HEK293T (cell line): ENCODE data around the gene ADGRD1.

ENCODE experiments used
- BHLHE40 ChIP-seq: fragments of 450-650 bp; IDR thresholded peaks from 2 replicates; pipeline ENCODE4 v1.6.1; 2016; ENCODE audit warnings: mild to moderate bottlenecking, moderate library complexity, borderline replicate concordance
- ELF4 ChIP-seq: fragments of 450-650 bp; IDR thresholded peaks from 2 replicates; pipeline ENCODE4 v1.6.1; 2017; ENCODE audit warnings: antibody characterized with exemption
- FOXM1 ChIP-seq: fragments of 450-650 bp; IDR thresholded peaks from 2 replicates; pipeline ENCODE4 v1.6.1; 2017; ENCODE audit warnings: mild to moderate bottlenecking, borderline replicate concordance
- L3MBTL2 ChIP-seq: fragments of 450-650 bp; conservative IDR thresholded peaks from 2 replicates; pipeline ENCODE4 v1.6.1; 2016; ENCODE audit warnings: mild to moderate bottlenecking
- NFRKB ChIP-seq: fragments of 450-650 bp; IDR thresholded peaks from 2 replicates; pipeline ENCODE4 v1.6.1; 2016; ENCODE audit warnings: mild to moderate bottlenecking, moderate library complexity
- PKNOX1 ChIP-seq: fragments of 450-650 bp; IDR thresholded peaks from 2 replicates; pipeline ENCODE4 v1.6.1; 2016
- SP1 ChIP-seq: fragments of 450-650 bp; IDR thresholded peaks from 2 replicates; pipeline ENCODE4 v1.6.1; 2017
- SUZ12 ChIP-seq: fragments of 450-650 bp; IDR thresholded peaks from 2 replicates; pipeline ENCODE4 v1.6.1; 2016; ENCODE audit warnings: mild to moderate bottlenecking
- TARDBP ChIP-seq: fragments of 450-650 bp; IDR thresholded peaks from 2 replicates; pipeline ENCODE4 v1.6.1; 2016

DNA sequence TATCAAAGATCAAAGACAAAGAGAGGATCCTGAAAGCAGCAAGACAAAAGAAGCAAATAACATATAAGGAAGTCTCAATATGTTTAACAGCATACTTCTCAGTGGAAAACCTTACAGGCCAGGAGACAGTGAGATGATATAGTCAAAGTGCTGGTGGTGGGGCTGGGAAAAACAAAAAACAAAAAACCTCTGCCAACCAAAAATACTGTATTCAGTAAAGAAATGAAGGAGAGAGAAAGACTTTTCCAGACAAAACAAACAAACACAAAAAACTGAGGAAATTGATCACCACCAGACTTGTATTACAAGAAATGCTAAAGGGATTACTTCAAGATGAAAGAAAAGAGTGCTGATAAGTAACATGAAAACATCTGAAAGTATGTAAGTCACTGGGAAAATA, 221.2 kb downstream of the ADGRD1 start:
- no peak for TF ChIP-seq PKNOX1
- TF ChIP-seq BHLHE40, result no peak
- no peak for TF ChIP-seq NFRKB
- no peak for TF ChIP-seq ELF4
- no peak for TF ChIP-seq SP1
- no peak for TF ChIP-seq TARDBP
- TF ChIP-seq SUZ12, result no peak
- TF ChIP-seq FOXM1, result no peak
- TF ChIP-seq L3MBTL2, result no peak
